Kidney epithelial cell (primary cell): Measurements from ENCODE around the gene DES. TPM values are rescaled to one million over a fixed set of nuclear protein-coding genes. Genes with fewer than 3 reads are reported as not detected.

ENCODE experiments used
- DNase-seq: peaks from one replicate; pipeline ENCODE4 v3.0.0-alpha.2; 2010; ENCODE audit warnings: low read depth
- H3K27me3 ChIP-seq: 2 replicates; pipeline ENCODE4 v1.6.0; 2011; ENCODE audit warnings: low read length; ENCODE audit not compliant: control insufficient read depth, insufficient read depth
- H3K36me3 ChIP-seq: 2 replicates; pipeline ENCODE4 v1.5.1; 2011; ENCODE audit warnings: low read length; ENCODE audit not compliant: control insufficient read depth, insufficient read depth
- H3K4me3 ChIP-seq: 2 replicates; pipeline ENCODE4 v1.5.1; 2011; ENCODE audit warnings: low read depth, mild to moderate bottlenecking, control low read depth, low read length
- total RNA-seq: library from RNA; depleted of rRNA; stranded (reverse); fragments of >200 nt; gene quantifications from 2 replicates; pipeline ENCODE4 v1.2.3, GENCODE V29; 2015
- TF ChIP-seq, protein P1 (sequence below): IDR thresholded peaks from 2 replicates; pipeline ENCODE4 v1.5.1; 2011; ENCODE audit warnings: mild to moderate bottlenecking, moderate library complexity, low read length, control low read depth, inconsistent platforms; ENCODE audit not compliant: insufficient read depth, poor library complexity, severe bottlenecking

The DES gene
- total RNA-seq, 1 donor from 2014 or later, result 0.79 TPM

DNA sequence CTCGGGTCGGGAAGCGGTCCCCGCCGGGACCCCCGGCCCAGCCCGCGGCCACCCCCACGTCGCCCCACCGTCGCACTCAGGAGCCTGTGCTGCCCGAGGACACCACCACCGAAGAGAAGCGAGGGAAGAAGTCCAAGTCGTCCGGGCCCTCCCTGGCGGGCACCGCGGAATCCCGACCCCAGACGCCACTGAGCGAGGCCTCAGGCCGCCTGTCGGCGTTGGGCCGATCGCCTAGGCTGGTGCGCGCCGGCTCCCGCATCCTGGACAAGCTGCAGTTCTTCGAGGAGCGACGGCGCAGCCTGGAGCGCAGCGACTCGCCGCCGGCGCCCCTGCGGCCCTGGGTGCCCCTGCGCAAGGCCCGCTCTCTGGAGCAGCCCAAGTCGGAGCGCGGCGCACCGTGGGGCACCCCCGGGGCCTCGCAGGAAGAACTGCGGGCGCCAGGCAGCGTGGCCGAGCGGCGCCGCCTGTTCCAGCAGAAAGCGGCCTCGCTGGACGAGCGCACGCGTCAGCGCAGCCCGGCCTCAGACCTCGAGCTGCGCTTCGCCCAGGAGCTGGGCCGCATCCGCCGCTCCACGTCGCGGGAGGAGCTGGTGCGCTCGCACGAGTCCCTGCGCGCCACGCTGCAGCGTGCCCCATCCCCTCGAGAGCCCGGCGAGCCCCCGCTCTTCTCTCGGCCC, 30.1 kb downstream of the DES start:
- peaks cover 16% of the 10 kb centered on the region for H3K27me3 ChIP-seq
- DNase-seq, result no peak
- TF ChIP-seq, protein P1, sequence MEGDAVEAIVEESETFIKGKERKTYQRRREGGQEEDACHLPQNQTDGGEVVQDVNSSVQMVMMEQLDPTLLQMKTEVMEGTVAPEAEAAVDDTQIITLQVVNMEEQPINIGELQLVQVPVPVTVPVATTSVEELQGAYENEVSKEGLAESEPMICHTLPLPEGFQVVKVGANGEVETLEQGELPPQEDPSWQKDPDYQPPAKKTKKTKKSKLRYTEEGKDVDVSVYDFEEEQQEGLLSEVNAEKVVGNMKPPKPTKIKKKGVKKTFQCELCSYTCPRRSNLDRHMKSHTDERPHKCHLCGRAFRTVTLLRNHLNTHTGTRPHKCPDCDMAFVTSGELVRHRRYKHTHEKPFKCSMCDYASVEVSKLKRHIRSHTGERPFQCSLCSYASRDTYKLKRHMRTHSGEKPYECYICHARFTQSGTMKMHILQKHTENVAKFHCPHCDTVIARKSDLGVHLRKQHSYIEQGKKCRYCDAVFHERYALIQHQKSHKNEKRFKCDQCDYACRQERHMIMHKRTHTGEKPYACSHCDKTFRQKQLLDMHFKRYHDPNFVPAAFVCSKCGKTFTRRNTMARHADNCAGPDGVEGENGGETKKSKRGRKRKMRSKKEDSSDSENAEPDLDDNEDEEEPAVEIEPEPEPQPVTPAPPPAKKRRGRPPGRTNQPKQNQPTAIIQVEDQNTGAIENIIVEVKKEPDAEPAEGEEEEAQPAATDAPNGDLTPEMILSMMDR, result no peak
- no peak overlapping the region for H3K4me3 ChIP-seq
- peaks cover 1% of the 10 kb centered on the region for H3K36me3 ChIP-seq

DNA sequence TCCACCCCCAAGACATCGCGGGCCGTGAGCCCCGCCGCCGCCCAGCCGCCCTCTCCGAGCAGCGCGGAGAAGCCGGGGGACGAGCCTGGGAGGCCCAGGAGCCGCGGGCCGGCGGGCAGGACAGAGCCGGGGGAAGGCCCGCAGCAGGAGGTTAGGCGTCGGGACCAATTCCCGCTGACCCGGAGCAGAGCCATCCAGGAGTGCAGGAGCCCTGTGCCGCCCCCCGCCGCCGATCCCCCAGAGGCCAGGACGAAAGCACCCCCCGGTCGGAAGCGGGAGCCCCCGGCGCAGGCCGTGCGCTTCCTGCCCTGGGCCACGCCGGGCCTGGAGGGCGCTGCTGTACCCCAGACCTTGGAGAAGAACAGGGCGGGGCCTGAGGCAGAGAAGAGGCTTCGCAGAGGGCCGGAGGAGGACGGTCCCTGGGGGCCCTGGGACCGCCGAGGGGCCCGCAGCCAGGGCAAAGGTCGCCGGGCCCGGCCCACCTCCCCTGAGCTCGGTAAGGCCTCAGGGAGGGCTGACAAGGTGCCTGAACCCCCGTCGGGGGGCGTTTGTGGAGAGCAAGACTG, 30.7 kb downstream of the DES start:
- Histone ChIP-seq H3K36me3 (peaks cover 1% of the 10 kb centered on the region), H3K27me3 (peaks cover 16% of the 10 kb centered on the region), H3K4me3 (no peak overlapping the region)
- DNase-seq, result no peak
- TF ChIP-seq, protein P1, result no peak

DNA sequence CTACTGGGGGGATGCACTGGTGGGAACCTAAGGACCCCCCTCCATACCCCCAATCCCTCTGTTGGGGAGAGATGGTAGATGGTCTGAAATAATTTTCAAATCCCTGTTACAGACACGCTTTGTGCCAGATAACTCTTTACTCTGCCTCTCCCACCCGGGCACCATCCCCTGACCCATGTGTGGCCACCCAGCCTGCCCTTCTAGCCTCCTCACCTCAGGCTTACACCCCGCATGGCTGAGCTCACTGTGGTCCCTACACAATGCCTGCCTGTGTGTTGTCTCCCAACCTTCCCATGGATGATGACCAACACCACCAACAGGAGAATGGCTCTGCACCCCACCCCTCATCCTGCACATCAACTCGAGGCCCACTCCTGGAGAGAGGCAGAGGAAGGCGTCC, 31.4 kb downstream of the DES start:
- Histone ChIP-seq H3K4me3 (no peak overlapping the region), H3K27me3 (peaks cover 15% of the 10 kb centered on the region), H3K36me3 (peaks cover 1% of the 10 kb centered on the region)
- TF ChIP-seq, protein P1, result no peak
- DNase-seq, result no peak

DNA sequence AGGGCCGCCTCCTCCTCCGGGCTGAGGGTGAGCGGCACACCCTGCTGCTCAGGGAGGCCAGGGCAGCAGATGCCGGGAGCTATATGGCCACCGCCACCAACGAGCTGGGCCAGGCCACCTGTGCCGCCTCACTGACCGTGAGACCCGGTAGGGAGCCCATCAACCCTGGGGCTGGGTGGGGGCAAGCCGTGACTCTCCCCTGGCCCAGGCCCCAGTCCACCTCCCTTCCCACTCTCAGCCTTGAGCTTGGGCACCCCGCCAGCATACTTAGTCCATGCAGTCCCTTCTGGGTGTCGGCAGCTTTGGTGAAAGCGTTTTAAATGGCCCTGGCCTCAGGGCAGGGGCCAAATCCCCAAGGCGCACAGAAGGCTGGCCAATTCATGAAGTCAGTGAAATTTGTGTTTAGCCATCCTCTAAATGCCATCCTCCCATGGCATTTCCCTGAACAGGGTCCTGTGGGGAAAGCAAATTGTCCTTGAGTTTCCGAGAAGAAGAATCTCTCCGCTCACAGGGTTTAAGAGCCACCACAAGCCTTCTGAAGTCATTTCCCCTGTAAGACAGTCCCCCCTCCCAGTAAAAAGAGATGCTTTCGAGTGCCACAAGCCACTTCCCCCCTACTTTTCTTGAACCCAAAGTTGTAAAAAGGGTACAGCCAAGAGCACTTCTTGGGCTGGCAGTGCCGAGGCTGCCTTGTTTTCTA, 33.6 kb downstream of the DES start:
- peaks cover 13% of the 10 kb centered on the region for H3K27me3 ChIP-seq
- TF ChIP-seq, protein P1, result no peak

DNA sequence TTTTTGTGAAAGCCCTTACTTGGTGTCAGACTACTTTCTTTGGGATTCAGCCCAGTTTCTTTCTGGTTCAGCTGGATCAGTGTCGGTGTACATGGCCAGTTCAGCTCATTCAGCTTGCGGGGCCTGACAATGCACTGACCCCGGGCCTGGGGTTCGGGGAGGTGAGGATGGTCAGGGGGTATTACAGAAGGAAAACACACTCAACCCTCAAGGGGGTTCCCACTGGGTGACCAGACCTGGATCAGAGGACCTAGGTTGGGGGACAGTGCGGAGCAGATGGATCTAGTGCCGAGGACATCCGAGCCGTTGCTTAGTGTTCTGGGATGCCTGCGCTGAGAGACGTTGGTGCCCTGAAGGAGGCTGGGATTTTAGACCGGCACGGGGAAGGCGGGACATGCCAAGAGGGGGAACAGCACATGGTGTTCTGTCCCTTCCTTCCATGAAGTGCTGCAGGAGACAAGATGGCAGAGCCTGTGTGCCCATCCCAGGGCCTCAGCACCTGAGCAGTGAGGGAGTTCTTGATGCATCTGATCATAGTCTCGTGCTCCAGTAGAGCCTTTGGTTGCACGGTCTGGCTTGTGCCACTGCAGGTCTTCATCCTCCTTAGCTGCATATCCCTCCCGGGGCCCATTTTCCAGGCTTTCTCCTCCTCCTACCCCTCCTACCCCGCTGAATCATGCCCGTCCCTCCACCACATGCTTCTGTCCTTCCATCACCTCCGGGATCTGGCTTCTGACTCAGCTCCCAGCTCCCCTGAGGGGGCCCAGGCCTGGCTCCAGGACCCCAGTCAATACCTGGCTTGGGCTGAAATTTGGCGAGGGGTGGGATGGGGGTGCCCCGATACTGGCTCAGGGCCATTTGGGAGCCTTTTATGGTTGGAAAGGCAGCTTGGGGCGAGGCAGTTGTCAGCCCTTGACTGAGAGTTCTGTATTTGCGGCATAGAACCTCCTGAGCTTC, 34.5 kb downstream of the DES start:
- no peak overlapping the region for H3K4me3 ChIP-seq
- TF ChIP-seq, protein P1, result no peak
- peak; percentile 77 for DNase-seq
- peaks cover 1% of the 10 kb centered on the region for H3K36me3 ChIP-seq
- peaks cover 8% of the 10 kb centered on the region for H3K27me3 ChIP-seq

More for the DNA sequence above, 33.6 kb downstream of the DES start:
- Histone ChIP-seq H3K4me3 (no peak overlapping the region), H3K36me3 (peaks cover 1% of the 10 kb centered on the region)
- DNase-seq, result no peak
